HFFc6 (cell line): ENCODE data around the gene FSTL5. TPM values are rescaled to one million over a fixed set of nuclear protein-coding genes. Genes with fewer than 3 reads are reported as not detected.

ENCODE experiments used
- DNase-seq: peaks from one replicate; pipeline ENCODE4 v3.0.0-alpha.2; 2018
- H3K27ac Mint-ChIP-seq: 2 replicates; pipeline ENCODE4 v1.8.0; 2020; ENCODE audit warnings: mild to moderate bottlenecking, mixed read lengths
- H3K27me3 Mint-ChIP-seq: 2 replicates; pipeline ENCODE4 v1.8.0; 2021; ENCODE audit warnings: mild to moderate bottlenecking, moderate library complexity, mixed read lengths; ENCODE audit not compliant: insufficient read depth
- H3K36me3 Mint-ChIP-seq: 2 replicates; pipeline ENCODE4 v1.8.0; 2021; ENCODE audit warnings: low read depth, mixed read lengths
- H3K4me1 Mint-ChIP-seq: 2 replicates; pipeline ENCODE4 v1.8.0; 2020; ENCODE audit warnings: low read depth, mixed read lengths
- H3K4me3 Mint-ChIP-seq: 2 replicates; pipeline ENCODE4 v1.8.0; 2020; ENCODE audit warnings: mild to moderate bottlenecking, moderate library complexity, mixed read lengths
- H3K9me3 Mint-ChIP-seq: 2 replicates; pipeline ENCODE4 v1.8.0; 2020; ENCODE audit warnings: mild to moderate bottlenecking, mixed read lengths
- total RNA-seq, 6 experiments: library from RNA; stranded (reverse); fragmentation: NEBNext Ultra II Directional; extraction: Animal tissue kit (Norgen Biotek cat#: 25700); gene quantifications; 2 replicates in 1 of 6; 3 replicates in 5 of 6; pipeline ENCODE4 v1.2.3, GENCODE V29; 2021
- TF ChIP-seq, protein P1 (sequence below): fragments of 200-600 bp; sonication (generic); IDR thresholded peaks from 2 replicates; pipeline ENCODE4 v1.5.0; 2021; ENCODE audit warnings: antibody characterized with exemption, mild to moderate bottlenecking

The FSTL5 gene
- total RNA-seq, 6 experiments from 2014 or later: not detected

DNA sequence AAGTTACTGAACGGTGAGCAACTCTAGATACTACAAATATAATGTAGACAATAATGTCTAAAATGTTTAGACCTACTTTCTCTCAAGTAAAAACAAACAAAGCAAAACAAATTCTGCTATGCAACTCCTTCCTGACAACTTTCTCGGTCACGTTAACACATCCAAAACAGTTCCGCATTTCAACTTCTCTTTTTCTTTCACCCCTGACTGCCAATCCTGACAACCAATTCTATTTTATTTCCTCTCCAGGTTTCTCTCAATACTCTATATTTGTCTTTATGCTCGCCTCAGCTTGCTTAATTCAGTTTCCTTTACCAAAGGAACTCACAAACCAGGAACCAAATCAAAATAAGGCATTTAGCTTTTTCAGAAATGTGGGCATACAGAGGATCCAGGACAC is 513.0 kb downstream of the FSTL5 start:
- TF ChIP-seq, protein P1, sequence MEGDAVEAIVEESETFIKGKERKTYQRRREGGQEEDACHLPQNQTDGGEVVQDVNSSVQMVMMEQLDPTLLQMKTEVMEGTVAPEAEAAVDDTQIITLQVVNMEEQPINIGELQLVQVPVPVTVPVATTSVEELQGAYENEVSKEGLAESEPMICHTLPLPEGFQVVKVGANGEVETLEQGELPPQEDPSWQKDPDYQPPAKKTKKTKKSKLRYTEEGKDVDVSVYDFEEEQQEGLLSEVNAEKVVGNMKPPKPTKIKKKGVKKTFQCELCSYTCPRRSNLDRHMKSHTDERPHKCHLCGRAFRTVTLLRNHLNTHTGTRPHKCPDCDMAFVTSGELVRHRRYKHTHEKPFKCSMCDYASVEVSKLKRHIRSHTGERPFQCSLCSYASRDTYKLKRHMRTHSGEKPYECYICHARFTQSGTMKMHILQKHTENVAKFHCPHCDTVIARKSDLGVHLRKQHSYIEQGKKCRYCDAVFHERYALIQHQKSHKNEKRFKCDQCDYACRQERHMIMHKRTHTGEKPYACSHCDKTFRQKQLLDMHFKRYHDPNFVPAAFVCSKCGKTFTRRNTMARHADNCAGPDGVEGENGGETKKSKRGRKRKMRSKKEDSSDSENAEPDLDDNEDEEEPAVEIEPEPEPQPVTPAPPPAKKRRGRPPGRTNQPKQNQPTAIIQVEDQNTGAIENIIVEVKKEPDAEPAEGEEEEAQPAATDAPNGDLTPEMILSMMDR: no peak
- H3K27ac Mint-ChIP-seq: no peak overlapping the region
- H3K4me3 Mint-ChIP-seq: no peak overlapping the region
- DNase-seq: no peak
- no peaks in the 10 kb centered on the region for H3K36me3 Mint-ChIP-seq
- H3K9me3 Mint-ChIP-seq: peaks cover 38% of the 10 kb centered on the region
- H3K27me3 Mint-ChIP-seq: no peaks in the 10 kb centered on the region
- H3K4me1 Mint-ChIP-seq: no peaks in the 10 kb centered on the region

DNA sequence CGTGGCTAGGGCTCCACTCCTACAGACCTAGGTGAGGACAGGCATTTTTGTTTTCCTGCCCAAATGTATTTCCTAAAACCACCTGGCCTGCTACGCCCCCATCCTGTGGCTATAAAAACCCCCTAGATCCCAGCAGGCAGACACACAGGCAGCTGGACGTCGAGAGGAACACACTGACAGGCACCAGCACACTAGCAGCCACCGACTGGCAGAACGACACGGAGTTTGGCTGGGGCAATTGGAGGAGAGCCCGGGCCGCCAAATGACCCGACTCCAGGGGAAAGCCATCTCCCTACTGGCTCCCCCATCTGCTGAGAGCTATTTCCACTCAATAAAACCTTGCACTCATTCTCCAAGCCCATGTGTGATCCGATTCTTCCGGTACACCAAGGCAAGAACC is 516.0 kb downstream of the FSTL5 start:
- no peak overlapping the region for H3K27ac Mint-ChIP-seq
- H3K27me3 Mint-ChIP-seq: no peaks in the 10 kb centered on the region
- DNase-seq: no peak
- no peaks in the 10 kb centered on the region for H3K36me3 Mint-ChIP-seq
- no peak overlapping the region for H3K4me3 Mint-ChIP-seq
- no peaks in the 10 kb centered on the region for H3K4me1 Mint-ChIP-seq
- peaks cover 47% of the 10 kb centered on the region for H3K9me3 Mint-ChIP-seq
- TF ChIP-seq, protein P1: no peak

DNA sequence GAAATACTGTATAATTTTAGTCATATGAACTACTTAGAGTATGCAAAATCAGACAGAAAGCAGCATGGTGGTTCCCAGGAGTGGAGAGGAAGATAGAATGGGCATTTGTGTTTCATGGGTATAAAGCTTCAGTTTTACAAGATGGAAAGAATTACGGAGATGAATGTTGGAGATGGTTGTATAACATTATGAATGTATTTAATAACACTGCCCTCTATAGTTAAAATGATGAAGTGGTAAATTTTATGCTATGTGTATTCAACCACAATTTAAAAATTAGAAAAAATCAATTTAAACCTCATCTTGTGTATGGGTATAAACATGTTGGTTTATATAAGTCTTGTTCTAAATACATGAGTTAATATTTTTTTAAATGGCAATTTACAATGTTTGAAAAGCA is 521.1 kb downstream of the FSTL5 start:
- H3K4me1 Mint-ChIP-seq: no peaks in the 10 kb centered on the region
- no peaks in the 10 kb centered on the region for H3K27me3 Mint-ChIP-seq
- H3K36me3 Mint-ChIP-seq: no peaks in the 10 kb centered on the region
- peaks cover 40% of the 10 kb centered on the region for H3K9me3 Mint-ChIP-seq
- TF ChIP-seq, protein P1: no peak
- H3K27ac Mint-ChIP-seq: no peak overlapping the region
- H3K4me3 Mint-ChIP-seq: no peak overlapping the region
- DNase-seq: no peak

DNA sequence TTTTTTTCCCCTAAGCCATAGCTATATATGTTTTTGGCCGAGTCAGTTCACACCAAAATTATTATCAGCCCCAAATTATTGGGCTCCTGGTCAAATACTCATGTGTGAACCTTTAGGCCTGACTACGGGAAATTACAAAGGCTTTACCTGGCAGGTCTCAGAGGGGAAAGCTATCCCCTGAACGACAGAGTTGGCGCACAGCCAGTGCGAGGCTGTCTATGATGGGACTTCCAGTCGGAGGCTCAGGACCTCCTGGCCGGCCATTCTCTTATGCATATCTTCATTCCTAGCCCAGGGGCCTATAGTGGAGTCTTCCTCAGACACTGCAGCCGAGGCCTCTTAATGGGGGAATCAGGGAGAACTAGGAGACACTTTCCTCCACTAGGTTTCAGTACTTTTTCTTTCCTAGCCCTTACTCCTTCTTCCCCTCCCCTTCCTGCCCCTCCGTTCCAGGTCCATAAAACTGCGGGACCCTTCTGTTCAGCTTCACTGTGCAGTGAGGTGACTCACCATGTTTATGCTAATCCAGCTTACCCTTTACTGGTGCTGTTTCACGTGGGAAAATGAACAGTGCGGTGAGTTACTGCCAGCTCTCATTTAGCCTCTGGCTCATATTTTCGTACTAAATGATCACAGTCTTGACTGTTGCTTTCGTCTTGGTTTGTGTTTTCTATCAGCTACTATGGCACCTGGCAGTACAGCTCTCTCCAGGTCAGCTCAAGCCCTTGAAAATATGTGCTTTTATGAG is 533.9 kb downstream of the FSTL5 start:
- TF ChIP-seq, protein P1: no peak
- H3K27ac Mint-ChIP-seq: no peak overlapping the region

DNA sequence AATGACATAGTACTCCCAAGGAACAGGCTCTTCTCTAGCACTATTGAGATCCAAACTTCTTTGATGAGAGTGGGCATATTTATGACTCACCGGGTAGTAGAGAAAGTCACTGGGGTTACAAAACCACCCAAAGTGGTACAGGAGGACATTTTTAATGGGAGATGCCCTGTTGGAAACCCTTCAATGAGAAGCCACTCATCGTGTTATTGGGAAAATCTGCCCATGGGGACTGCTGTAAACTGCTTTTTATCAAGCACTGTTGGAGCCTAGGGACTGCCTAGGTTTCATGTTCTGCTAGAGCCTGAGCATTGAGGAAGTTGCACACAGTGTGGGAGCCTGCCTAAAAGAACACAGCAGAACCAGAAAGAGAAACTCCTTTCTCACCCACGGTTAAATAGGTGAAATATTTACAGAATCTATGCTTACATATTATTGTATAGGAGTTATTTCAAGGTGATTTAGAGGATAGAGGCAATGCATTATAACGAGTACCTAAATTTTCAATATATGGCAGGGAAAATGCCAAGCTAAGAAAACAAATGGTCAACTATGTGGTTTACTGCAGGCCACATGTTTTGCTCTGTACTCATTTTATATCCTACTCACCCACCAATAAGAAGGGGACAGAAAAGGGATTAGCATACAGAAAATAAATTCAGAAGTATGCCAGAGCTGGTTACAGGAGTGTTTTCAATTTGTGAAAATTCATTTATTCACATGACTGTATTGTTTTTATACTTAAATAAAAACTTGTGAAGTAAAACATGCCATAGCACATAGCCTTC is 559.1 kb downstream of the FSTL5 start:
- Mint-ChIP-seq H3K4me1 (no peaks in the 10 kb centered on the region), H3K36me3 (no peaks in the 10 kb centered on the region), H3K9me3 (peaks cover 6% of the 10 kb centered on the region), H3K4me3 (no peak overlapping the region), H3K27me3 (no peaks in the 10 kb centered on the region), H3K27ac (no peak overlapping the region)
- TF ChIP-seq, protein P1: no peak
- no peak for DNase-seq

More for the DNA sequence above, 533.9 kb downstream of the FSTL5 start:
- Mint-ChIP-seq H3K36me3 (no peaks in the 10 kb centered on the region), H3K27me3 (no peaks in the 10 kb centered on the region), H3K9me3 (peaks cover 22% of the 10 kb centered on the region), H3K4me3 (no peak overlapping the region), H3K4me1 (no peaks in the 10 kb centered on the region)
- no peak for DNase-seq
